Tibial nerve (tissue), 4 donors: Measurements from ENCODE around the gene DDX39A. TPM values are rescaled to one million over a fixed set of nuclear protein-coding genes. Genes with fewer than 3 reads are reported as not detected.
"Not testable (repeated sequence)": the region's sequence is repeated elsewhere in the genome, so short reads cannot be mapped to it uniquely, and the experiment has no call there.

ENCODE experiments used
- DNase-seq, 2 donors: peaks; one replicate each; pipeline ENCODE4 v3.0.0-alpha.2; 2019; ENCODE audit warnings: low spot score in 2 of 2
- H3K27ac ChIP-seq, 4 donors: fragments of 200-600 bp; sonication (generic) in 3 of 4; one replicate each; pipeline ENCODE4 v1.5.1; 2017 to 2019; ENCODE audit warnings: mild to moderate bottlenecking in 1 of 4
- H3K27me3 ChIP-seq, 2 donors: fragments of 200-600 bp; sonication (generic) in 1 of 2; one replicate each; pipeline versions ENCODE4 v1.5.1 to v1.6.0; 2017 to 2019
- H3K36me3 ChIP-seq, 3 donors: fragments of 200-600 bp; sonication (generic); one replicate each; pipeline ENCODE4 v1.5.1; 2018 to 2019
- H3K4me1 ChIP-seq, 4 donors: fragments of 200-600 bp; sonication (generic) in 3 of 4; one replicate each; pipeline ENCODE4 v1.5.1; 2017 to 2019
- H3K4me3 ChIP-seq, 4 donors: fragments of 200-600 bp; sonication (generic) in 3 of 4; one replicate each; pipeline ENCODE4 v1.5.1; 2017 to 2019; ENCODE audit warnings: mild to moderate bottlenecking in 1 of 4, moderate library complexity in 1 of 4
- H3K9me3 ChIP-seq, 4 donors: fragments of 200-600 bp; sonication (generic) in 3 of 4; one replicate each; pipeline ENCODE4 v1.5.1; 2017 to 2019
- EP300 ChIP-seq, 2 donors: sonication (generic); formaldehyde crosslinking; IDR thresholded peaks; one replicate each; pipeline ENCODE4 v1.6.1; 2017; ENCODE audit warnings: antibody characterized with exemption in 2 of 2, mild to moderate bottlenecking in 1 of 2
- POLR2A ChIP-seq, 2 donors: fragments of 450-650 bp; IDR thresholded peaks; one replicate each; pipeline ENCODE4 v1.6.1; 2017; ENCODE audit warnings: antibody characterized with exemption in 2 of 2, mild to moderate bottlenecking in 2 of 2, moderate library complexity in 2 of 2
- WGBS, 2 donors: methylation state at CpG; one replicate each; pipeline ENCODE4 v1.1.5; 2018; 5-methylcytosine and 5-hydroxymethylcytosine counted together
- total RNA-seq, 4 donors: library from RNA; depleted of rRNA; stranded (reverse); fragments of >200 nt; gene quantifications; one replicate each; pipeline ENCODE4 v1.1.0, GENCODE V29; 2016
- TF ChIP-seq, protein P1 (sequence below), 5 experiments: fragments of 200-600 bp in 3 of 5; fragments of 450-650 bp in 2 of 5; sonication (generic) in 3 of 5; IDR thresholded peaks; one replicate each; pipeline ENCODE4 v1.5.1; 2016 to 2019; ENCODE audit warnings: antibody characterized with exemption in 5 of 5, mild to moderate bottlenecking in 3 of 5, moderate library complexity in 2 of 5

The DDX39A gene
- total RNA-seq, 4 donors from 2014 or later: 60.7 to 136 (median 92.6) TPM

DNA sequence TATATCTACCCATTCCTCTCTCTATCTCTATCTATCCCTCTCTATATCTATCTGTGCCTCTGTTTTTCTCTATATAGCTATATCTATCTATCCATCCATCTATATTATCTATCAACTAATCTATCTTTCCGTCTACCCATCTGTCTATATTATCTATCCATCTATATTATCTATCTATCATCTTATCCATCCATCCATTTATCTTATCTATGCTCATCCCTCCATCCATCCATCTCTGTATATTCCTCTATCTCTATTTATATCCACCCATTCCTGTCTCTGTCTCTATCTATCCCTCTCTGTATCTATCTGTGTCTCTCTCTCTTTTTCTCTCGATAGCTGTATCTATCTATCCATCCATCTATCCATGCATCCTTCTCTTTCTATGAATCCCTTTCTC is 41.8 kb upstream of the DDX39A start:
- DNase-seq: no peak
- Histone ChIP-seq H3K36me3 (peaks cover 0 to 89% (median 18%) of the 10 kb centered on the region in 3 donors), H3K27ac (no peak overlapping the region), H3K9me3 (no peaks in the 10 kb centered on the region), H3K27me3 (no peaks in the 10 kb centered on the region), H3K4me3 (no peak overlapping the region), H3K4me1 (no peaks in the 10 kb centered on the region)
- 90 to 95% methylated on average over 2 of the region's 2 CpGs for WGBS, 2 donors
- TF ChIP-seq EP300 (IDR thresholded peaks at IDR 0.05) (no peak), POLR2A (IDR thresholded peaks at IDR 0.05) (no peak)
- TF ChIP-seq, protein P1, sequence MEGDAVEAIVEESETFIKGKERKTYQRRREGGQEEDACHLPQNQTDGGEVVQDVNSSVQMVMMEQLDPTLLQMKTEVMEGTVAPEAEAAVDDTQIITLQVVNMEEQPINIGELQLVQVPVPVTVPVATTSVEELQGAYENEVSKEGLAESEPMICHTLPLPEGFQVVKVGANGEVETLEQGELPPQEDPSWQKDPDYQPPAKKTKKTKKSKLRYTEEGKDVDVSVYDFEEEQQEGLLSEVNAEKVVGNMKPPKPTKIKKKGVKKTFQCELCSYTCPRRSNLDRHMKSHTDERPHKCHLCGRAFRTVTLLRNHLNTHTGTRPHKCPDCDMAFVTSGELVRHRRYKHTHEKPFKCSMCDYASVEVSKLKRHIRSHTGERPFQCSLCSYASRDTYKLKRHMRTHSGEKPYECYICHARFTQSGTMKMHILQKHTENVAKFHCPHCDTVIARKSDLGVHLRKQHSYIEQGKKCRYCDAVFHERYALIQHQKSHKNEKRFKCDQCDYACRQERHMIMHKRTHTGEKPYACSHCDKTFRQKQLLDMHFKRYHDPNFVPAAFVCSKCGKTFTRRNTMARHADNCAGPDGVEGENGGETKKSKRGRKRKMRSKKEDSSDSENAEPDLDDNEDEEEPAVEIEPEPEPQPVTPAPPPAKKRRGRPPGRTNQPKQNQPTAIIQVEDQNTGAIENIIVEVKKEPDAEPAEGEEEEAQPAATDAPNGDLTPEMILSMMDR (IDR thresholded peaks at IDR 0.05): no peak

DNA sequence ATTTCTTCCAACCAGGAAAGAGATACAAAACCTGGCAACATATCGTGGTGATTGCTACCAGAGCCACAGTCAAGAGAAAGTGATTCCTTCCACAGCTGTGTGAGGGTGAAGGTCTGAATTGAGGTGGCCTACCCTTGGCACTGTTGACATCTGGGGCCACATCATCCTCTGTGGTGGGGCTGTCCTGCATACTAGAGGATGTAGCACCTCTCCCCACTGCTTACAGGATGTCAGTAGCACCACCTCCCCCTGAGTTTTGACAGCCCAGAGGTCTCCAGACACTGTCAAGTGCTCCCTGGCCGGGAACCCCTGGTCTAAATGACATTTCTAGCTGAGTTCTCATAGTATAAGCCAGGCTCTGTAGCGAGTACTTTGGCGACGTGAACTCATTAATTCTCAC is 40.6 kb upstream of the DDX39A start:
- peaks cover 0 to 89% (median 9%) of the 10 kb centered on the region in 3 donors for H3K36me3 ChIP-seq
- 58 to 60% methylated on average over 5 of the region's 5 CpGs for WGBS, 2 donors
- H3K27me3 ChIP-seq: no peaks in the 10 kb centered on the region
- DNase-seq: no peak
- H3K4me3 ChIP-seq: no peak overlapping the region
- TF ChIP-seq EP300 (IDR thresholded peaks at IDR 0.05) (no peak), POLR2A (IDR thresholded peaks at IDR 0.05) (no peak)
- TF ChIP-seq, protein P1 (IDR thresholded peaks at IDR 0.05): no peak
- H3K4me1 ChIP-seq: no peaks in the 10 kb centered on the region
- H3K9me3 ChIP-seq: no peaks in the 10 kb centered on the region
- no peak overlapping the region for H3K27ac ChIP-seq

DNA sequence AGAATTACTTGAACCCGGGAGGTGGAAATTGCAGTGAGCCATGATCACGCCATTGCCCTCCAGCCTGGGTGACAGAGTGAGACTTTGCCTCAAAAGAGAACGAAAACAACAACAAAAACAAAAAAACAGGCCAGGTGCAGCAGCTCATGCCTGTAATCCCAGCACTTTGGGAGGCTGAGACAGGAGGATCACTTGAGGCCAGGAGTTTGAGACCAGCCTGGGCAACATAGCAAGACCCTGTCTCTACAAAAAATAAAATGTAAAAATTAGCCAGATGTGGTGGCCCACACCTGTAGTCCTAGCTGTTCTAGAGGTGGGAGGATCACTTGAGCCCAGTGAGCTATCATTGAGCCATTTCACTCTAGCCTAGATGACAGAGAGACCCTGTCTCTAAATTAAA is 33.2 kb upstream of the DDX39A start:
- DNase-seq, H3K27me3 ChIP-seq, H3K4me1 ChIP-seq, H3K9me3 ChIP-seq, H3K27ac ChIP-seq, H3K4me3 ChIP-seq: not testable (repeated sequence)
- H3K36me3 ChIP-seq: peaks cover 4 to 94% (median 38%) of the 10 kb centered on the region in 3 donors
- WGBS, 2 donors: 96 to 100% methylated on average over 3 of the region's 3 CpGs

DNA sequence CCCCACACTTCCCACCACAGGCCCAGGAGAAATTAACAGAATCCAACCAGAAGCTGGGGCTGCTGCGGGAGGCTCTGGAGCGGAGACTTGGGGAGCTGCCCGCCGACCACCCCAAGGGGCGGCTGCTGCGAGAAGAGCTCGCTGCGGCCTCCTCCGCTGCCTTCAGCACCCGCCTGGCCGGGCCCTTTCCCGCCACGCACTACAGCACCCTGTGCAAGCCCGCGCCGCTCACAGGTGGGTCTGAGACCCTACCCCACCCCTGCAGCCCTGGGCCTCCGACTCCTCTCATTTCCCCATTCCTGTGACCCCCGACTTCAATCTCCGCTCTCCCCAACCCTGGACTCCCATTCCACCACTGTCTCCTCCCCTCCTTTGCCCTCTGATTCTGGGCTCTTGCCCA is 31.7 kb upstream of the DDX39A start:
- Histone ChIP-seq H3K27me3 (no peaks in the 10 kb centered on the region), H3K27ac (no peak overlapping the region), H3K36me3 (peaks cover 6 to 99% (median 51%) of the 10 kb centered on the region in 3 donors), H3K4me3 (no peak overlapping the region), H3K4me1 (no peaks in the 10 kb centered on the region), H3K9me3 (no peaks in the 10 kb centered on the region)
- DNase-seq: no peak
- TF ChIP-seq POLR2A (IDR thresholded peaks at IDR 0.05) (no peak), EP300 (IDR thresholded peaks at IDR 0.05) (no peak)
- TF ChIP-seq, protein P1 (IDR thresholded peaks at IDR 0.05): no peak
- 96 to 98% methylated on average over 19 of the region's 19 CpGs for WGBS, 2 donors

DNA sequence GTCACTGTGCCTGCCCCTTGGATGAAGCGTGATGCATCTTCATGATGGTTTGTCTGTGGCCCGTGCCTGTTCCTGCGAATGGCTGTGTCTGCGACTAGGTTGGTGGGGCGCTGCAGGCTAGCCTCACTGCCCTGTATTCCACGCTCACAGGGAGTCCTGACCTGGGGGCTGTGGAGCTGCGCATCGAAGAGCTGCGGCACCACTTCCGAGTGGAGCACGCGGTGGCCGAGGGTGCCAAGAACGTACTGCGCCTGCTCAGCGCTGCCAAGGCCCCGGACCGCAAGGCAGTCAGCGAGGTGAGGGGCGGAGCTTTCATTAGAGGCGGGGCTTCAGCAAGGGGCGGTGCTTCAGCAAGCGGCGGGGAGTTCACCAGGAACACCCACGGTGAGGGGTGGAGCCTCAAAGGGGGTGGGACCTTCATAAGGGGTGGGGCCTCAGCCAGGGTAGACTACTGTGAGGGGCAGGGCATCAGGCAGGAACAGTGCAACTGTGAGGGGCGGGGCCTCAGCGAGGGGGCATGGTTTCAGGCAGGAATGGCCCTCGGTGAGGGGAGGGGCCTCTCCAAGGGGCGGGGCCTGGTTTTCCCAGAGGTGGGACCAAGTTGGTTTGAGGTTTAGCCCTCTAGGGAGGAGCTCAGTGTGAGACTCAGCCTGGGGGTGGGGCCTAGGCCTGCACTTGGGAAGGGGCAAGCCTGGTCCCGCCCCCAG is 31.2 kb upstream of the DDX39A start:
- Histone ChIP-seq H3K4me1 (no peaks in the 10 kb centered on the region), H3K27me3 (no peaks in the 10 kb centered on the region), H3K4me3 (no peak overlapping the region), H3K36me3 (peaks cover 6 to 99% (median 51%) of the 10 kb centered on the region in 3 donors), H3K9me3 (no peaks in the 10 kb centered on the region), H3K27ac (no peak overlapping the region)
- no peak for DNase-seq
- 77 to 81% methylated on average over 24 to 25 of the region's 30 CpGs for WGBS, 2 donors
- TF ChIP-seq EP300 (IDR thresholded peaks at IDR 0.05) (no peak), POLR2A (IDR thresholded peaks at IDR 0.05) (no peak)
- TF ChIP-seq, protein P1 (IDR thresholded peaks at IDR 0.05): no peak
